Heart left ventricle (tissue), 13 donors: Measurements from ENCODE around the gene PSKH1.

ENCODE experiments used
- POLR2A ChIP-seq, 2 donors: fragments of 450-650 bp; IDR thresholded peaks; one replicate each; pipeline ENCODE4 v1.6.1; 2017; ENCODE audit warnings: antibody characterized with exemption in 2 of 2, mild to moderate bottlenecking in 2 of 2, moderate library complexity in 2 of 2
- TF ChIP-seq, protein P1 (sequence below), 12 donors: fragments of 200-600 bp; sonication (generic) in 4 of 12; IDR thresholded peaks; one replicate each; pipeline versions ENCODE4 v1.5.0 to v1.8.0; 2018 to 2022; ENCODE audit warnings: antibody characterized with exemption in 12 of 12, mild to moderate bottlenecking in 5 of 12
- donor health status: ischemic (EF 13 %, LVEDD 7.1; RV severe dilation, severe dysfunction).
- donor health status: DM: no; HTN: yes; CAD: no.
- donor health status: DM: no; HTN: no; CAD: no.
- donor health status: ischemic (EF 25% LVEDD 6.9; RV normal size, moderate dysfunction).
- donor health status: ischemic (EF 25% LVEDD 5.7; RV mildly dilated, moderate dysfunction).
- donor health status: ischemic (EF 35%, LVEDD 5.7; RV mildly dilated, moderate dysfunction).
- donor health status: nonischemic (EF 11% LVEDD 7.7; RV severe dilation, severe dysfunction).
- donor health status: DM: yes; HTN: yes; CAD: no.
- donor health status: PGD.
- donor health status: ischemic (EF 29% LVEDD 5.4; RV normal size, mild dysfunction).
- donor health status: nonischemic (EF 23%, LVEDD 6.1; RV moderate dilation, normal function).

DNA sequence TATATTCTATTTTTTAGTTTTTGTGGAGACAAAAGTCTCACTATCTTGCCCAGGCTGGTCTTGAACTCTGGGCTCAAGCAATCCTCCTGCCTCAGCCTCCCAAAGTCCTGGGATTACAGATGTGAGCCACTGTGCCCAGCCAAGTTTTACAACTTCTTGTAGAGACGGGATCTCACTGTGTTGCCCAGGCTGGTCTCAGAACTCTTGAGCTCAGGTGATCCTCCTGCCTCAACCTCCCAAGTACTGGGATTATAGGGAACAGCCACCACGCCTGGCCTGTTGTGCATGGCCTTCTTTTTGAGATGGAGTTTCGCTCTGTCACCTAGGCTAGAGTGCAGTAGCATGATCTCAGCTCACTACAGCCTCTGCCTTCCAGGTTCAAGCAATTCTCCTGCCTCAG lies 39.4 kb upstream of the PSKH1 start:
- TF ChIP-seq, protein P1, sequence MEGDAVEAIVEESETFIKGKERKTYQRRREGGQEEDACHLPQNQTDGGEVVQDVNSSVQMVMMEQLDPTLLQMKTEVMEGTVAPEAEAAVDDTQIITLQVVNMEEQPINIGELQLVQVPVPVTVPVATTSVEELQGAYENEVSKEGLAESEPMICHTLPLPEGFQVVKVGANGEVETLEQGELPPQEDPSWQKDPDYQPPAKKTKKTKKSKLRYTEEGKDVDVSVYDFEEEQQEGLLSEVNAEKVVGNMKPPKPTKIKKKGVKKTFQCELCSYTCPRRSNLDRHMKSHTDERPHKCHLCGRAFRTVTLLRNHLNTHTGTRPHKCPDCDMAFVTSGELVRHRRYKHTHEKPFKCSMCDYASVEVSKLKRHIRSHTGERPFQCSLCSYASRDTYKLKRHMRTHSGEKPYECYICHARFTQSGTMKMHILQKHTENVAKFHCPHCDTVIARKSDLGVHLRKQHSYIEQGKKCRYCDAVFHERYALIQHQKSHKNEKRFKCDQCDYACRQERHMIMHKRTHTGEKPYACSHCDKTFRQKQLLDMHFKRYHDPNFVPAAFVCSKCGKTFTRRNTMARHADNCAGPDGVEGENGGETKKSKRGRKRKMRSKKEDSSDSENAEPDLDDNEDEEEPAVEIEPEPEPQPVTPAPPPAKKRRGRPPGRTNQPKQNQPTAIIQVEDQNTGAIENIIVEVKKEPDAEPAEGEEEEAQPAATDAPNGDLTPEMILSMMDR (IDR thresholded peaks at IDR 0.05), result no peak
- no peak for TF ChIP-seq POLR2A (IDR thresholded peaks at IDR 0.05)
